K562 (cell line): ENCODE measurements around the gene SUB1. TPM values are rescaled to one million over a fixed set of nuclear protein-coding genes. Genes with fewer than 3 reads are reported as not detected.

Experiments used
- CSDE1 ChIP-seq, 2 experiments: fragments of 450-650 bp; IDR thresholded peaks; 2 replicates each; pipeline ENCODE4 v1.6.1; 2016; ENCODE audit warnings: mild to moderate bottlenecking in 1 of 2
- GABPA ChIP-seq: fragments of 200-800 bp; sonication (Bioruptor generic); conservative IDR thresholded peaks from 2 replicates; pipeline ENCODE4 v1.6.1; 2016; ENCODE audit warnings: low read depth, missing genetic modification characterization, missing compliant biosample characterization
- GTF2A2 ChIP-seq: IDR thresholded peaks from 2 replicates; pipeline ENCODE4 v1.6.1; 2016; ENCODE audit warnings: mild to moderate bottlenecking, missing genetic modification characterization, missing compliant biosample characterization
- HNRNPK ChIP-seq: fragments of 200-400 bp; formaldehyde crosslinking; IDR thresholded peaks from one replicate; pipeline ENCODE4 v1.6.1; 2018; ENCODE audit warnings: mild to moderate bottlenecking, low read depth, low read length; ENCODE audit not compliant: poor library complexity, severe bottlenecking
- PRPF4 ChIP-seq: fragments of 200-400 bp; formaldehyde crosslinking; IDR thresholded peaks from one replicate; pipeline ENCODE4 v1.6.1; 2017; ENCODE audit warnings: low read length, low read depth, mild to moderate bottlenecking; ENCODE audit not compliant: insufficient read depth, poor library complexity, severe bottlenecking
- RBM25 ChIP-seq: fragments of 200-400 bp; formaldehyde crosslinking; IDR thresholded peaks from 2 replicates; pipeline ENCODE4 v1.6.1; 2018; ENCODE audit warnings: low read length, low read depth, moderate library complexity; ENCODE audit not compliant: severe bottlenecking
- SIN3A ChIP-seq, 2 experiments: fragments of 150-350 bp in 1 of 2; IDR thresholded peaks; 2 replicates each; pipeline ENCODE4 v1.6.1; 2011 to 2016; ENCODE audit warnings: borderline replicate concordance in 2 of 2, low read depth in 2 of 2, low read length in 2 of 2, mild to moderate bottlenecking in 2 of 2, moderate library complexity in 2 of 2; ENCODE audit not compliant: control insufficient read depth in 1 of 2
- SRSF3 ChIP-seq: fragments of 200-400 bp; formaldehyde crosslinking; IDR thresholded peaks from 2 replicates; pipeline ENCODE4 v1.6.1; 2016; ENCODE audit warnings: mild to moderate bottlenecking, low read length, moderate library complexity; ENCODE audit not compliant: insufficient read depth
- TBL1XR1 ChIP-seq, 2 experiments: IDR thresholded peaks; 2 replicates each; pipeline ENCODE4 v1.6.1; 2012; ENCODE audit warnings: improper control_type of control experiment in 2 of 2, low read length in 2 of 2, mild to moderate bottlenecking in 1 of 2
- TRIM28 ChIP-seq: fragments of 450-650 bp; IDR thresholded peaks from 2 replicates; pipeline ENCODE4 v1.6.1; 2017
- ZBTB1 ChIP-seq: sonication (generic); formaldehyde crosslinking; IDR thresholded peaks from 2 replicates; pipeline ENCODE4 v1.8.1; 2023; ENCODE audit warnings: missing genetic modification reagents, low read depth, mild to moderate bottlenecking, borderline replicate concordance
- ZNF436 ChIP-seq: fragments of 250-450, 450-650 bp; sonication (Bioruptor Pico); formaldehyde crosslinking; IDR thresholded peaks from 2 replicates; pipeline ENCODE4 v1.7.0; 2020; ENCODE audit warnings: mild to moderate bottlenecking
- polyA plus RNA-seq, 8 experiments: library from polyadenylated mRNA; depleted of rRNA in 4 of 8; stranded (reverse) in 5 of 8; unstranded in 3 of 8; fragments of >200 nt; fragmentation: Nextera tagmentation in 2 of 8; fragmentation: Illumina TruSeq in 1 of 8; extraction: Ambion mirVana in 2 of 8; extraction: Trizol in 1 of 8; gene quantifications; 2 replicates each; pipeline versions ENCODE4 v1.2.1 to v1.2.3, GENCODE V29; 2011 to 2014; ENCODE audit warnings: inconsistent platforms in 1 of 8, missing spikeins in 1 of 8
- total RNA-seq, 7 experiments: library from RNA; depleted of rRNA in 6 of 7; stranded (reverse); fragments of >200 nt in 6 of 7; fragmentation: Illumina TruSeq in 2 of 7; extraction: Trizol in 2 of 7; gene quantifications; 2 replicates each; pipeline versions ENCODE4 v1.2.1 to v1.2.3, GENCODE V29; 2011 to 2021; ENCODE audit warnings: low replicate concordance in 1 of 7
- TF ChIP-seq, protein P1 (sequence below): fragments of 450-650 bp; formaldehyde crosslinking; conservative IDR thresholded peaks from 2 replicates; pipeline ENCODE4 v1.4.0; 2022; ENCODE audit warnings: mild to moderate bottlenecking, missing genetic modification characterization
- TF ChIP-seq, protein P2 (sequence below): fragments of 450-650 bp; formaldehyde crosslinking; IDR thresholded peaks from 2 replicates; pipeline ENCODE4 v1.4.0; 2022; ENCODE audit warnings: missing genetic modification characterization
- TF ChIP-seq, protein P3 (sequence below): fragments of 250-450 bp; sonication (Bioruptor Pico); IDR thresholded peaks from 2 replicates; pipeline ENCODE4 v1.4.0; 2020

SUB1 gene
- total and polyA plus RNA-seq, 9 of the 15 experiments (the other 6 are each of a cell fraction or from before 2014, with no cell fraction given), result 336 to 1,031 (median 700) TPM

DNA sequence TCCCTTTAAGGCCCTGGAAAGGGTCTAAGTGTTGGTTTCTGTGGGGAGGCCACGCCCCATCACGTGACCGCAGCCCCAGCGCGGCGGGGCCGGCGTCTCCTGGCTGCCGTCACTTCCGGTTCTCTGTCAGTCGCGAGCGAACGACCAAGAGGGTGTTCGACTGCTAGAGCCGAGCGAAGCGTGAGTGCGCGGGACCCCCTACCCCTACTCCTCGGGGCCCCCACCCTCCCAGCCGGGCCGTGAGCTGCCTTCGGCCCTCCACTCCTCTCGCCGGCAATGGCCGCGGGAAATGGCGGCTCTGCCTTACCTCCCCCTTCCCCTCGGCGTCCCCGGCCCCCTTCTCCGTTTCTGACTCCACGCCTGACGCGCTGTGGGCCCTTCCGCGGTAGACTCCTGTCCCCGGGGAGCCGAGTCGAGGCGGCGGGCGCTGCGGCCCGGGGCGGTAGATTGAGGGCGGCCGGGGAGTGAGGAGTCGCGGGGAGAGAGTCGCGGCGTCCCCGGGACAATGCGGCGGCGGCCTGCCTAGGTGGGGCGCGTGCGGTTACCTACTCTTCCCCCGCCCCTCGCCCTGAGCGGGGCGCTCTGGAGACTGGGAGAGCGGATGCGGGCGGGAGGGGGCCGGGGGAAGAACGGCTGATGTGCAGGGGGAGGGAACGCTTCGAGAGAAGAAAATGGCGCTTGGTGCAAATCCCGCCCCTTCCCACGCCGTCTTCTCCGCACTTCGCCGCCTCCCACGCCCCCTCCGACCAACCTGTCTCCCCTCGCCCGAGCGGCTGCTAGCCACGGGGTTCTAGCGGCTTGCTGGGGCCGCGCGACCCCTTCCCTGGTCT lies at the start of gene SUB1 (continued):
- TF ChIP-seq, protein P1, sequence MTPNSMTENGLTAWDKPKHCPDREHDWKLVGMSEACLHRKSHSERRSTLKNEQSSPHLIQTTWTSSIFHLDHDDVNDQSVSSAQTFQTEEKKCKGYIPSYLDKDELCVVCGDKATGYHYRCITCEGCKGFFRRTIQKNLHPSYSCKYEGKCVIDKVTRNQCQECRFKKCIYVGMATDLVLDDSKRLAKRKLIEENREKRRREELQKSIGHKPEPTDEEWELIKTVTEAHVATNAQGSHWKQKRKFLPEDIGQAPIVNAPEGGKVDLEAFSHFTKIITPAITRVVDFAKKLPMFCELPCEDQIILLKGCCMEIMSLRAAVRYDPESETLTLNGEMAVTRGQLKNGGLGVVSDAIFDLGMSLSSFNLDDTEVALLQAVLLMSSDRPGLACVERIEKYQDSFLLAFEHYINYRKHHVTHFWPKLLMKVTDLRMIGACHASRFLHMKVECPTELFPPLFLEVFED, result no peak
- TF ChIP-seq TRIM28 (no peak), SRSF3 (no peak), RBM25 (no peak), ZBTB1 (CRISPR knock-in tag) (peak; percentile 86; the same call in 1 of the 2 replicates), GABPA (tag) (peak; percentile 95), TBL1XR1 (IDR thresholded peaks at IDR 0.05; ENCODE audit: low read length in 2 of 2) (peak in 1 of 2 experiments; percentile 14; a peak in 1 of 4 replicates), ZNF436 (no peak), SIN3A (IDR thresholded peaks at IDR 0.05; ENCODE audit: borderline replicate concordance in 2 of 2, control insufficient read depth in 1 of 2, low read depth in 2 of 2, low read length in 2 of 2) (peak in 1 of 2 experiments; percentile 94; a peak in 2 of 4 replicates), PRPF4 (peak; percentile 91), CSDE1 (IDR thresholded peaks at IDR 0.05) (no peak), HNRNPK (no peak), GTF2A2 (tag) (peak; percentile 73)
- TF ChIP-seq, protein P2, sequence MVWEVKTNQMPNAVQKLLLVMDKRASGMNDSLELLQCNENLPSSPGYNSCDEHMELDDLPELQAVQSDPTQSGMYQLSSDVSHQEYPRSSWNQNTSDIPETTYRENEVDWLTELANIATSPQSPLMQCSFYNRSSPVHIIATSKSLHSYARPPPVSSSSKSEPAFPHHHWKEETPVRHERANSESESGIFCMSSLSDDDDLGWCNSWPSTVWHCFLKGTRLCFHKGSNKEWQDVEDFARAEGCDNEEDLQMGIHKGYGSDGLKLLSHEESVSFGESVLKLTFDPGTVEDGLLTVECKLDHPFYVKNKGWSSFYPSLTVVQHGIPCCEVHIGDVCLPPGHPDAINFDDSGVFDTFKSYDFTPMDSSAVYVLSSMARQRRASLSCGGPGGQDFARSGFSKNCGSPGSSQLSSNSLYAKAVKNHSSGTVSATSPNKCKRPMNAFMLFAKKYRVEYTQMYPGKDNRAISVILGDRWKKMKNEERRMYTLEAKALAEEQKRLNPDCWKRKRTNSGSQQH (CRISPR knock-in tag), result 0 out of 2 replicates have a peak, but pooled peaks have one; percentile 57
- TF ChIP-seq, protein P3, sequence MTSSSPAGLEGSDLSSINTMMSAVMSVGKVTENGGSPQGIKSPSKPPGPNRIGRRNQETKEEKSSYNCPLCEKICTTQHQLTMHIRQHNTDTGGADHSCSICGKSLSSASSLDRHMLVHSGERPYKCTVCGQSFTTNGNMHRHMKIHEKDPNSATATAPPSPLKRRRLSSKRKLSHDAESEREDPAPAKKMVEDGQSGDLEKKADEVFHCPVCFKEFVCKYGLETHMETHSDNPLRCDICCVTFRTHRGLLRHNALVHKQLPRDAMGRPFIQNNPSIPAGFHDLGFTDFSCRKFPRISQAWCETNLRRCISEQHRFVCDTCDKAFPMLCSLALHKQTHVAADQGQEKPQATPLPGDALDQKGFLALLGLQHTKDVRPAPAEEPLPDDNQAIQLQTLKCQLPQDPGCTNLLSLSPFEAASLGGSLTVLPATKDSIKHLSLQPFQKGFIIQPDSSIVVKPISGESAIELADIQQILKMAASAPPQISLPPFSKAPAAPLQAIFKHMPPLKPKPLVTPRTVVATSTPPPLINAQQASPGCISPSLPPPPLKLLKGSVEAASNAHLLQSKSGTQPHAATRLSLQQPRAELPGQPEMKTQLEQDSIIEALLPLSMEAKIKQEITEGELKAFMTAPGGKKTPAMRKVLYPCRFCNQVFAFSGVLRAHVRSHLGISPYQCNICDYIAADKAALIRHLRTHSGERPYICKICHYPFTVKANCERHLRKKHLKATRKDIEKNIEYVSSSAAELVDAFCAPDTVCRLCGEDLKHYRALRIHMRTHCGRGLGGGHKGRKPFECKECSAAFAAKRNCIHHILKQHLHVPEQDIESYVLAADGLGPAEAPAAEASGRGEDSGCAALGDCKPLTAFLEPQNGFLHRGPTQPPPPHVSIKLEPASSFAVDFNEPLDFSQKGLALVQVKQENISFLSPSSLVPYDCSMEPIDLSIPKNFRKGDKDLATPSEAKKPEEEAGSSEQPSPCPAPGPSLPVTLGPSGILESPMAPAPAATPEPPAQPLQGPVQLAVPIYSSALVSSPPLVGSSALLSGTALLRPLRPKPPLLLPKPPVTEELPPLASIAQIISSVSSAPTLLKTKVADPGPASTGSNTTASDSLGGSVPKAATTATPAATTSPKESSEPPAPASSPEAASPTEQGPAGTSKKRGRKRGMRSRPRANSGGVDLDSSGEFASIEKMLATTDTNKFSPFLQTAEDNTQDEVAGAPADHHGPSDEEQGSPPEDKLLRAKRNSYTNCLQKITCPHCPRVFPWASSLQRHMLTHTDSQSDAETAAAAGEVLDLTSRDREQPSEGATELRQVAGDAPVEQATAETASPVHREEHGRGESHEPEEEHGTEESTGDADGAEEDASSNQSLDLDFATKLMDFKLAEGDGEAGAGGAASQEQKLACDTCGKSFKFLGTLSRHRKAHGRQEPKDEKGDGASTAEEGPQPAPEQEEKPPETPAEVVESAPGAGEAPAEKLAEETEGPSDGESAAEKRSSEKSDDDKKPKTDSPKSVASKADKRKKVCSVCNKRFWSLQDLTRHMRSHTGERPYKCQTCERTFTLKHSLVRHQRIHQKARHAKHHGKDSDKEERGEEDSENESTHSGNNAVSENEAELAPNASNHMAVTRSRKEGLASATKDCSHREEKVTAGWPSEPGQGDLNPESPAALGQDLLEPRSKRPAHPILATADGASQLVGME (CRISPR knock-in tag), result no peak; the same call in 1 of the 2 replicates
